IMR-90 (cell line): Measurements from ENCODE around the gene PLCB3. TPM values are rescaled to one million over a fixed set of nuclear protein-coding genes. Genes with fewer than 3 reads are reported as not detected.
A peak's percentile ranks its signal among the peaks of the same experiment; 100 is the strongest.

Source experiments
- ATAC-seq: fragments of 200-7000 bp; cut with Tn5 transposase; 2 replicates; pipeline ENCODE4 v1.9.1; 2020; ENCODE audit warnings: low read depth, mild to moderate bottlenecking, moderate library complexity
- BruUV-seq: library from RNA; stranded (reverse); fragments of 400-500 nt; replicated peaks from 2 replicates; lab custom pipeline; 2021; lab: Mats Ljungman, UMichigan
- CTCF ChIA-PET: fragments of 300-600 bp; formaldehyde crosslinking; extraction: SDS; loops from one replicate; lab custom pipeline; 2021; ENCODE audit warnings: antibody characterized with exemption; lab: Yijun Ruan, JAX
- POLR2A ChIA-PET: fragments of 300-600 bp; sonication (Branson Sonifier 250); formaldehyde crosslinking; loops from one replicate; lab custom pipeline; 2022; ENCODE audit warnings: antibody characterized with exemption; ENCODE audit not compliant: unreplicated experiment; lab: Charles Lee
- DNase-seq: peaks from one replicate; pipeline ENCODE4 v3.0.0; 2013
- H2AFZ ChIP-seq: replicated peaks from 2 replicates; pipeline ENCODE3; 2013; ENCODE audit warnings: low read length, mild to moderate bottlenecking; ENCODE audit not compliant: poor library complexity
- H2AK5ac ChIP-seq: 2 replicates; pipeline ENCODE4 v1.6.1; 2013; ENCODE audit warnings: low read depth, low read length, inconsistent platforms
- H2AK9ac ChIP-seq: replicated peaks from 2 replicates; pipeline ENCODE3; 2013; ENCODE audit warnings: mild to moderate bottlenecking, low read depth, low read length, moderate library complexity; ENCODE audit not compliant: poor library complexity
- H2BK120ac ChIP-seq: 2 replicates; pipeline ENCODE4 v1.6.1; 2013; ENCODE audit warnings: low read depth, low read length, inconsistent platforms
- H2BK15ac ChIP-seq: 3 replicates; pipeline ENCODE4 v1.6.1; 2013; ENCODE audit warnings: low read depth, low read length, inconsistent platforms
- H2BK20ac ChIP-seq: 2 replicates; pipeline ENCODE4 v1.6.1; 2013; ENCODE audit warnings: low read depth, mild to moderate bottlenecking, inconsistent platforms, low read length, moderate library complexity
- H2BK5ac ChIP-seq: 2 replicates; pipeline ENCODE4 v1.6.1; 2013; ENCODE audit warnings: mild to moderate bottlenecking, low read depth, low read length, inconsistent platforms; ENCODE audit not compliant: poor library complexity, severe bottlenecking
- H3K14ac ChIP-seq: replicated peaks from 2 replicates; pipeline ENCODE4 v1.6.1; 2013; ENCODE audit warnings: low read depth, low read length, inconsistent platforms
- H3K18ac ChIP-seq: 2 replicates; pipeline ENCODE4 v1.6.1; 2013; ENCODE audit warnings: low read depth, low read length, control low read depth
- H3K23ac ChIP-seq: 2 replicates; pipeline ENCODE4 v1.6.1; 2013; ENCODE audit warnings: low read depth, low read length, inconsistent platforms
- H3K27ac ChIP-seq: 2 replicates; pipeline ENCODE4 v1.5.1; 2013; ENCODE audit warnings: mild to moderate bottlenecking, control low read depth, low read length; ENCODE audit not compliant: insufficient read depth
- H3K27me3 ChIP-seq: 2 replicates; pipeline ENCODE4 v1.6.1; 2013; ENCODE audit warnings: low read length; ENCODE audit not compliant: control insufficient read depth, insufficient read depth
- H3K36me3 ChIP-seq: 2 replicates; pipeline ENCODE4 v1.6.1; 2013; ENCODE audit warnings: low read length, mixed read lengths; ENCODE audit not compliant: control insufficient read depth, insufficient read depth
- H3K4ac ChIP-seq: 2 replicates; pipeline ENCODE4 v1.6.1; 2013; ENCODE audit warnings: low read depth, low read length, inconsistent platforms
- H3K4me1 ChIP-seq: 2 replicates; pipeline ENCODE4 v1.6.1; 2013; ENCODE audit warnings: low read length, mixed read lengths; ENCODE audit not compliant: control insufficient read depth, insufficient read depth
- H3K4me2 ChIP-seq: 2 replicates; pipeline ENCODE4 v1.6.1; 2013; ENCODE audit warnings: low read depth, mild to moderate bottlenecking, control low read depth, low read length, moderate library complexity
- H3K4me3 ChIP-seq: 2 replicates; pipeline ENCODE4 v1.5.1; 2013; ENCODE audit warnings: low read depth, mild to moderate bottlenecking, control low read depth, low read length, moderate library complexity; ENCODE audit not compliant: insufficient read depth
- H3K56ac ChIP-seq: 2 replicates; pipeline ENCODE4 v1.6.1; 2013; ENCODE audit warnings: low read length, inconsistent platforms; ENCODE audit not compliant: insufficient read depth; ENCODE audit errors: extremely low read depth
- H3K79me1 ChIP-seq, 2 experiments: 2 replicates each; pipeline ENCODE4 v1.6.1; 2013; ENCODE audit warnings: low read length in 2 of 2, inconsistent platforms in 1 of 2, low read depth in 1 of 2
- H3K9ac ChIP-seq: 2 replicates; pipeline ENCODE4 v1.6.1; 2013; ENCODE audit warnings: low read depth, low read length, control low read depth
- H3K9me1 ChIP-seq: 2 replicates; pipeline ENCODE4 v1.6.1; 2013; ENCODE audit warnings: low read length, inconsistent platforms; ENCODE audit not compliant: insufficient read depth
- H3K9me3 ChIP-seq: 2 replicates; pipeline ENCODE4 v1.6.1; 2013; ENCODE audit warnings: low read length; ENCODE audit not compliant: control insufficient read depth, insufficient read depth
- H4K20me1 ChIP-seq: 2 replicates; pipeline ENCODE4 v1.6.1; 2013; ENCODE audit warnings: low read length, inconsistent platforms; ENCODE audit not compliant: insufficient read depth
- H4K5ac ChIP-seq: 2 replicates; pipeline ENCODE4 v1.6.1; 2013; ENCODE audit warnings: mild to moderate bottlenecking, low read depth, low read length, control low read depth
- H4K8ac ChIP-seq, 2 experiments: 2 replicates each; pipeline ENCODE4 v1.6.1; 2013; ENCODE audit warnings: low read depth in 2 of 2, low read length in 2 of 2, control low read depth in 1 of 2, inconsistent platforms in 1 of 2
- H4K91ac ChIP-seq: 2 replicates; pipeline ENCODE4 v1.6.1; 2013; ENCODE audit warnings: low read depth, low read length, inconsistent platforms; ENCODE audit not compliant: insufficient read depth
- BHLHE40 ChIP-seq: fragments of 150-350 bp; IDR thresholded peaks from 2 replicates; pipeline ENCODE4 v1.6.1; 2016; ENCODE audit warnings: mild to moderate bottlenecking, low read depth, low read length
- CHD1 ChIP-seq: IDR thresholded peaks from 2 replicates; pipeline ENCODE4 v1.6.1; 2012; ENCODE audit warnings: low read depth, low read length, improper control_type of control experiment
- FOS ChIP-seq: fragments of 150-350 bp; IDR thresholded peaks from 2 replicates; pipeline ENCODE4 v1.6.1; 2016; ENCODE audit warnings: low read depth, low read length
- MAZ ChIP-seq: IDR thresholded peaks from 2 replicates; pipeline ENCODE4 v1.6.1; 2012; ENCODE audit warnings: low read depth, mild to moderate bottlenecking, low read length, improper control_type of control experiment, moderate library complexity, borderline replicate concordance
- MXI1 ChIP-seq: IDR thresholded peaks from 2 replicates; pipeline ENCODE4 v1.6.1; 2012; ENCODE audit warnings: low read depth, mild to moderate bottlenecking, low read length, moderate library complexity, borderline replicate concordance
- NFE2L2 ChIP-seq: fragments of 150-350 bp; IDR thresholded peaks from 2 replicates; pipeline ENCODE4 v1.6.1; 2016; ENCODE audit warnings: low read depth, mild to moderate bottlenecking, low read length
- POLR2A ChIP-seq: IDR thresholded peaks from 2 replicates; pipeline ENCODE4 v1.6.1; 2012; ENCODE audit warnings: mild to moderate bottlenecking, low read depth, low read length
- RAD21 ChIP-seq: IDR thresholded peaks from 2 replicates; pipeline ENCODE4 v1.6.1; 2012; ENCODE audit warnings: low read length, improper control_type of control experiment
- SMC3 ChIP-seq: fragments of 150-350 bp; IDR thresholded peaks from 2 replicates; pipeline ENCODE4 v1.6.1; 2016; ENCODE audit warnings: low read depth, mild to moderate bottlenecking, antibody characterized with exemption, low read length, moderate library complexity
- WGBS, 2 experiments: methylation state at CpG; one replicate each; pipeline versions ENCODE4 v1.1.5 to v1.1.7; 2013; ENCODE audit warnings: missing lambda C conversion rate in 2 of 2; ENCODE audit not compliant: insufficient read length in 1 of 2; ENCODE audit errors: extremely low coverage in 2 of 2; 5-methylcytosine and 5-hydroxymethylcytosine counted together
- dilution Hi-C: fragments of 300-500 bp; cut with HindIII; formaldehyde crosslinking; loops from one replicate; pipeline ENCODE4 v1.14.3; 2018; ENCODE audit warnings: low sequenced_read_pairs; ENCODE audit not compliant: unreplicated experiment
- in situ Hi-C: fragments of 300-500 bp; cut with MboI; formaldehyde crosslinking; loops from 3 replicates; pipeline ENCODE4 v1.14.3; 2019; ENCODE audit warnings: low sequenced_read_pairs, inconsistent platforms, mixed read lengths
- intact Hi-C: fragments of 100-400 bp; cut with micrococcal nuclease; formaldehyde crosslinking; loops from 2 replicates; pipeline ENCODE4 v1.10.0; 2022
- polyA plus RNA-seq, 3 experiments: library from polyadenylated mRNA; depleted of rRNA; stranded (reverse); fragments of >200 nt; gene quantifications; 2 replicates each; pipeline ENCODE4 v1.2.3, GENCODE V29; 2012; ENCODE audit warnings: low replicate concordance in 1 of 3
- total RNA-seq: library from RNA; depleted of rRNA; stranded (reverse); fragments of >200 nt; gene quantifications from 2 replicates; pipeline ENCODE4 v1.2.3, GENCODE V29; 2012
- TF ChIP-seq, protein P1 (sequence below): fragments of 150-350 bp; IDR thresholded peaks from 2 replicates; pipeline ENCODE4 v1.6.1; 2017; ENCODE audit warnings: mild to moderate bottlenecking, antibody characterized with exemption, low read length, low read depth
- TF ChIP-seq, protein P2 (sequence below): fragments of 150-350 bp; IDR thresholded peaks from 2 replicates; pipeline ENCODE4 v1.6.1; 2016; ENCODE audit warnings: low read depth, mild to moderate bottlenecking, low read length, moderate library complexity, borderline replicate concordance

PLCB3 gene
- total and polyA plus RNA-seq, 2 of the 4 experiments (the other 2 are of a cell fraction), result 23.9 to 24.9 TPM

DNA sequence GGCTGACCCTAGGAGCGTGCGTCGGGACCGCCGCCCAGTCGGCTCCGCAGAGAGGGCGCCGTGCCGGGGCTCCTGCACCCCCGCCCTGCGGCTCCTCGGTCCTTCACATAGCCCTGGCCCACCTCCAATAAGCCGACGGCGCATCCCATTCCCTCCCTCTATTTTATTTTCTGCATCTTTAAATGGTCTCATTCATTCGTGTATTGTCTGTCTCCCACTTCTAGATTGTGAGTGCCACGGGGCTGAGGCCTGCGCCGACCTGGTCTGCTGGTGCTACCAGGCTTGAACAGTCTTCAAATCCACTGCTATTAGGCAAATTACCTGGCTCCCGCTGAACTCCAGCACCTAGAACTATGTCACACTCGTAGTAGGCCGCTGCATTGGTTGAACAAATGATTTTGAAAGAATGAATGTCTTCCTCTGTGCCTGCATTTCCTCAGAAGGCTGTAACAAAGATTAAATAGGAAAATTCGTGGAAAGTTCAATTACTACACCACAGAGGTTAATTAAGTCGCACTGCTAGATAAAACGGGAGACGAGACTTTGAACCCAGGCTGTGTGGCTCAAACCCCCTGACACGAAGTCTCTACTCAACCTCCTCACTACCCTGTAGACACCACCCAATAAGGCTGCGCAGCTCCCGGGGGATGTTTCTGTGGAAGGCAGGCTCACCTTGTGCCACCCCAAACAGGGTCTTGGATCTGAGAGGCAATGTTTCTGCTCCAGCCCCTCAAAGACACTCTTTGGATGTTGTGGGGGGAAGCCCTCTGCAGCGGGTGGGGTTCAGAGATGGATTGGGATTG is 3.4 kb upstream of the PLCB3 start:
- Histone ChIP-seq H3K79me1 (peaks cover 3 to 36% of the 10 kb centered on the region in 2 experiments; a peak in 3 of 4 replicates), H3K56ac (no peak overlapping the region), H2BK15ac (no peak overlapping the region), H2BK5ac (peak overlapping the region; percentile 6), H2AFZ (peak overlapping the region; percentile 92), H3K4me1 (peaks cover 11% of the 10 kb centered on the region), H3K4me2 (peak overlapping the region; percentile 76), H3K27ac (no peak overlapping the region; the same call in 1 of the 2 replicates), H4K8ac (peak overlapping the region; percentile 91 to 99), H2BK20ac (no peak overlapping the region), H3K9me3 (no peaks in the 10 kb centered on the region), H2AK9ac (peak overlapping the region; percentile 93), H3K18ac (no peak overlapping the region), H4K91ac (peak overlapping the region; percentile 58; the same call in 1 of the 2 replicates), H3K14ac (no peak overlapping the region), H4K20me1 (peaks cover 22% of the 10 kb centered on the region), H3K9me1 (no peaks in the 10 kb centered on the region), H2AK5ac (peak overlapping the region; percentile 91), H3K4ac (peak overlapping the region; percentile 67), H4K5ac (peak overlapping the region; percentile 80), H3K9ac (peak overlapping the region; percentile 39), H3K27me3 (no peaks in the 10 kb centered on the region), H2BK120ac (no peak overlapping the region), H3K4me3 (peak overlapping the region; percentile 24), H3K36me3 (peaks cover 10% of the 10 kb centered on the region), H3K23ac (0 out of 2 replicates have a peak overlapping the region, but pooled peaks have one; percentile 22)
- ChIA-PET CTCF (no interaction called here), POLR2A (no interaction called here)
- dilution Hi-C loops, result no loop called here
- TF ChIP-seq SMC3 (no peak), NFE2L2 (no peak), POLR2A (no peak), MAZ (no peak), RAD21 (no peak), BHLHE40 (no peak), MXI1 (no peak), CHD1 (no peak), FOS (no peak)
- TF ChIP-seq, protein P1, sequence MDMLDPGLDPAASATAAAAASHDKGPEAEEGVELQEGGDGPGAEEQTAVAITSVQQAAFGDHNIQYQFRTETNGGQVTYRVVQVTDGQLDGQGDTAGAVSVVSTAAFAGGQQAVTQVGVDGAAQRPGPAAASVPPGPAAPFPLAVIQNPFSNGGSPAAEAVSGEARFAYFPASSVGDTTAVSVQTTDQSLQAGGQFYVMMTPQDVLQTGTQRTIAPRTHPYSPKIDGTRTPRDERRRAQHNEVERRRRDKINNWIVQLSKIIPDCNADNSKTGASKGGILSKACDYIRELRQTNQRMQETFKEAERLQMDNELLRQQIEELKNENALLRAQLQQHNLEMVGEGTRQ, result no peak
- TF ChIP-seq, protein P2, sequence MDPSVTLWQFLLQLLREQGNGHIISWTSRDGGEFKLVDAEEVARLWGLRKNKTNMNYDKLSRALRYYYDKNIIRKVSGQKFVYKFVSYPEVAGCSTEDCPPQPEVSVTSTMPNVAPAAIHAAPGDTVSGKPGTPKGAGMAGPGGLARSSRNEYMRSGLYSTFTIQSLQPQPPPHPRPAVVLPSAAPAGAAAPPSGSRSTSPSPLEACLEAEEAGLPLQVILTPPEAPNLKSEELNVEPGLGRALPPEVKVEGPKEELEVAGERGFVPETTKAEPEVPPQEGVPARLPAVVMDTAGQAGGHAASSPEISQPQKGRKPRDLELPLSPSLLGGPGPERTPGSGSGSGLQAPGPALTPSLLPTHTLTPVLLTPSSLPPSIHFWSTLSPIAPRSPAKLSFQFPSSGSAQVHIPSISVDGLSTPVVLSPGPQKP, result no peak
- intact Hi-C loops, result no loop called here
- ATAC-seq (no peak), DNase-seq (no peak)
- in situ Hi-C loops, result no loop called here
- 39% methylated on average over 9 of the region's 31 CpGs; no CpG with 5 or more reads in 1 of the 2 experiments for WGBS, 2 experiments
- BruUV-seq, result no TSS peak
